ENCODE data around the gene LTBP3. TPM values are rescaled to one million over a fixed set of nuclear protein-coding genes. Genes with fewer than 3 reads are reported as not detected.

Gene LTBP3
- total and polyA plus RNA-seq, 9 of the 15 experiments (the other 6 are each of a cell fraction or from before 2014, with no cell fraction given) = 0.06 to 20.5 (median 4.8) TPM

DNA sequence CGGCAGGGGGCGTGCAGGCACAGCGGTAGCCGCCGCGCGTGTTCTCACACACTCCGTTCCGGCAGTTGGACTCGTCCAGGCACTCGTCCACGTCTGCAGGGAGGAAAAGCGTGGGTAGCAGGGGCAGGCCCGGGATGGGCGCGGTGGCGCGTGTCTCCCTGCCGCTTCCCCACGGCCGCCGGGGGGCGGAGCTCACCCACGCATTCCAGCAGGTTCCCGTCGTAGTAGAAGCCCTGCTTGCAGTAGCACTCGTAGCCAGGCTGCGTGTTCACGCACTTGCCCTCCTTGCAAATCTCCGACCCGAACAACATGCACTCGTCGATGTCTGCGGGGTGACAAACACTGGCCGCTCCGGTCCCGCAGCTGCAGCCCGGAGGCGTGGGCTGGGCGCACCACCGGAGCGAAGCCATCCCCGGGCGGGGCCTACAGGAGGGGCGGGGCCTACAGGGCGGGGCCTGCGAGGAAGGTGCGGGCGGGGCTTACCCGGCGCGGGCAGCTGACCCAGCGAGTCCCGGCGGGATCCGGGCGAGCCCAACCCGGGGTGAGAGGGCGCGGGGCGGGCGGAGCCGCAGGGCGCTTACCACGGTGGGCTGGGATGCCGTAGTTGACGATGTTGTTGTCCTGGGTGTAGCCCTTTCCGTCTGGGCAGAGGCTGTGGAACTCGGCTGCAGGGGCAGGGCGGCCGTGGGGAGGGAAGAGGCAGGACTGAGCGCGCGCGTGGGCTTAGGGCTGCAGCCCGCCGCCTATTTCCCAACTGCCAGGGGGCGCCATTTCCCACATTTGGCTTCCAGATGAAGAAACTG is 17.7 kb downstream of the LTBP3 start:
- H3K27ac ChIP-seq (ENCODE audit: extremely low read depth, low read depth, low read length) = peak overlapping the region; percentile 78
- H3K4me1 ChIP-seq (replicated peaks in 1 of 2; ENCODE audit: control insufficient read depth in 2 of 2, insufficient read depth in 2 of 2, low read length in 2 of 2) = peaks cover 9 to 48% of the 10 kb centered on the region in 2 experiments
- no peaks in the 10 kb centered on the region for H3K27me3 ChIP-seq (ENCODE audit: control insufficient read depth in 2 of 2, insufficient read depth in 2 of 2, low read length in 2 of 2)
- no peaks in the 10 kb centered on the region; the same call in 2 of the 3 replicates for H3K79me2 ChIP-seq (ENCODE audit: control insufficient read depth, insufficient read depth, low read length)
- peaks cover 37% of the 10 kb centered on the region; the same call in 1 of the 3 replicates for H3K36me3 ChIP-seq (ENCODE audit: control insufficient read depth, insufficient read depth, low read length)
- peak overlapping the region; percentile 64 to 95 for H3K9ac ChIP-seq (ENCODE audit: insufficient read depth in 1 of 2, low read depth in 2 of 2, low read length in 2 of 2)
- H3K4me3 ChIP-seq = peak overlapping the region; percentile 76
- H2AFZ ChIP-seq (ENCODE audit: low read depth, low read length) = peak overlapping the region; percentile 99
- H3K9me3 ChIP-seq (replicated peaks; ENCODE audit: control insufficient read depth, insufficient read depth, low read depth, low read length) = no peaks in the 10 kb centered on the region
- ATAC-seq (peak; percentile 97), FAIRE-seq (peak; percentile 82), DNase-seq (ENCODE audit: extremely low read depth in 1 of 4, low spot score in 3 of 4) (peak; percentile 92 to 97 (median 94))
- peak overlapping the region; percentile 99 for H3K4me2 ChIP-seq (ENCODE audit: insufficient read depth, low read length)
- no peaks in the 10 kb centered on the region for H3K9me1 ChIP-seq (ENCODE audit: control insufficient read depth, insufficient read depth, low read length)
- no peaks in the 10 kb centered on the region for H4K20me1 ChIP-seq (replicated peaks; ENCODE audit: control insufficient read depth, insufficient read depth, low read length)
- under 1% methylated on average over 41 of the region's 78 CpGs for WGBS (ENCODE audit: insufficient coverage, low coverage, missing lambda C conversion rate)
- BruUV-seq (replicated peaks) = no TSS peak
- intact Hi-C loops (cut with micrococcal nuclease) = loop anchor here (1.0 to 10.0 kb wide), 3 partner anchors 30 to 274 kb away; partner anchors contain the start of gene ZNRD2
- in situ Hi-C loops (cut with MboI) = no loop called here
- ChIA-PET POLR2A (interaction anchor here (0.6 to 2.7 kb wide), 20 partner anchors 11 to 251 kb away, joined by 3 to 16 read pairs (median 4); partner anchors contain the start of genes FAM89B, MALAT1, NEAT1 and SCYL1), CTCF (ENCODE audit: low intra/inter-chr PET ratio) (interaction anchor here (0.6 to 3.1 kb wide), 6 partner anchors 12 to 278 kb away, joined by 3 to 63 read pairs (median 4); partner anchors contain the start of genes FAM89B, MAP3K11 and ZNRD2)
- TF ChIP-seq NFRKB (IDR thresholded peaks at IDR 0.05; ENCODE audit: low read depth) (no peak), U2AF2 (optimal IDR thresholded peaks at IDR 0.05; ENCODE audit: low read depth, low read length) (no peak), PHB2 (IDR thresholded peaks at IDR 0.05; ENCODE audit: low read depth) (no peak), SMARCC2 (IDR thresholded peaks at IDR 0.05; ENCODE audit: low read depth) (no peak), NCOA1 (IDR thresholded peaks at IDR 0.05; ENCODE audit: low read depth) (peak; percentile 66), FOS (IDR thresholded peaks at IDR 0.05; ENCODE audit: extremely low read depth, insufficient read length) (no peak), E4F1 (CRISPR knock-in tag; IDR thresholded peaks at IDR 0.05; ENCODE audit: borderline replicate concordance) (no peak), EP400 (IDR thresholded peaks at IDR 0.05) (peak; percentile 84), SMARCB1 (IDR thresholded peaks at IDR 0.05; ENCODE audit: insufficient read length, low read depth) (no peak), HDAC6 (IDR thresholded peaks at IDR 0.05; ENCODE audit: low read depth, low read length) (no peak), SLC30A9 (CRISPR knock-in tag; IDR thresholded peaks at IDR 0.05) (no peak), MCM7 (IDR thresholded peaks at IDR 0.05) (no peak), ELF4 (CRISPR knock-in tag; IDR thresholded peaks at IDR 0.05) (no peak), POU5F1 (IDR thresholded peaks at IDR 0.05; ENCODE audit: borderline replicate concordance, low read depth, low read length, partially characterized antibody) (no peak), COPS2 (conservative IDR thresholded peaks at IDR 0.05) (no peak), CTBP1 (IDR thresholded peaks at IDR 0.05; ENCODE audit: borderline replicate concordance) (0 out of 2 replicates have a peak, but pooled peaks have one; percentile 73)
- TF ChIP-seq, protein P1, sequence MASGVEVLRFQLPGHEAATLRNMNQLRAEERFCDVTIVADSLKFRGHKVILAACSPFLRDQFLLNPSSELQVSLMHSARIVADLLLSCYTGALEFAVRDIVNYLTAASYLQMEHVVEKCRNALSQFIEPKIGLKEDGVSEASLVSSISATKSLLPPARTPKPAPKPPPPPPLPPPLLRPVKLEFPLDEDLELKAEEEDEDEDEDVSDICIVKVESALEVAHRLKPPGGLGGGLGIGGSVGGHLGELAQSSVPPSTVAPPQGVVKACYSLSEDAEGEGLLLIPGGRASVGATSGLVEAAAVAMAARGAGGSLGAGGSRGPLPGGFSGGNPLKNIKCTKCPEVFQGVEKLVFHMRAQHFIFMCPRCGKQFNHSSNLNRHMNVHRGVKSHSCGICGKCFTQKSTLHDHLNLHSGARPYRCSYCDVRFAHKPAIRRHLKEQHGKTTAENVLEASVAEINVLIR (CRISPR knock-in tag; IDR thresholded peaks at IDR 0.05) = no peak
- TF ChIP-seq, protein P2, sequence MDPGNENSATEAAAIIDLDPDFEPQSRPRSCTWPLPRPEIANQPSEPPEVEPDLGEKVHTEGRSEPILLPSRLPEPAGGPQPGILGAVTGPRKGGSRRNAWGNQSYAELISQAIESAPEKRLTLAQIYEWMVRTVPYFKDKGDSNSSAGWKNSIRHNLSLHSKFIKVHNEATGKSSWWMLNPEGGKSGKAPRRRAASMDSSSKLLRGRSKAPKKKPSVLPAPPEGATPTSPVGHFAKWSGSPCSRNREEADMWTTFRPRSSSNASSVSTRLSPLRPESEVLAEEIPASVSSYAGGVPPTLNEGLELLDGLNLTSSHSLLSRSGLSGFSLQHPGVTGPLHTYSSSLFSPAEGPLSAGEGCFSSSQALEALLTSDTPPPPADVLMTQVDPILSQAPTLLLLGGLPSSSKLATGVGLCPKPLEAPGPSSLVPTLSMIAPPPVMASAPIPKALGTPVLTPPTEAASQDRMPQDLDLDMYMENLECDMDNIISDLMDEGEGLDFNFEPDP (CRISPR knock-in tag; IDR thresholded peaks at IDR 0.05) = 0 out of 2 replicates have a peak, but pooled peaks have one; percentile 24
